Measurements from ENCODE around the gene INTS14. TPM values are rescaled to one million over a fixed set of nuclear protein-coding genes. Genes with fewer than 3 reads are reported as not detected.

INTS14 gene
- total RNA-seq, 1 experiment from 2014 or later = 41.2 TPM

GRCh38 chr15:65579762-65580161, 31.2 kb downstream of the INTS14 start:
- Histone ChIP-seq H3K9me3 (ENCODE audit: control insufficient read depth, insufficient read depth, low read depth, low read length) (no peaks in the 10 kb centered on the region), H3K4me1 (ENCODE audit: control insufficient read depth, insufficient read depth, low read length) (peaks cover 9% of the 10 kb centered on the region; the same call in 1 of the 2 replicates), H3K36me3 (ENCODE audit: control insufficient read depth, insufficient read depth, low read length) (peaks cover 10% of the 10 kb centered on the region), H3K27ac (ENCODE audit: low read length) (no peak overlapping the region), H3K4me3 (ENCODE audit: low read depth in 2 of 2, low read length in 2 of 2) (no peak overlapping the region), H3K27me3 (ENCODE audit: control insufficient read depth, insufficient read depth, low read length) (no peaks in the 10 kb centered on the region)
- no peak for DNase-seq (ENCODE audit: low read depth, low spot score)
- TF ChIP-seq POLR2AphosphoS5 (IDR thresholded peaks at IDR 0.05; ENCODE audit: low read depth, low read length) (no peak), CTCF (IDR thresholded peaks at IDR 0.05) (no peak), REST (IDR thresholded peaks at IDR 0.05; ENCODE audit: insufficient read depth in 1 of 2, low read depth in 2 of 2, low read length in 1 of 2) (no peak), SIN3A (IDR thresholded peaks at IDR 0.05; ENCODE audit: borderline replicate concordance, insufficient read depth, low read depth, low read length) (no peak), TCF7L2 (IDR thresholded peaks at IDR 0.05; ENCODE audit: low read depth, low read length) (no peak)
- POLR2A ChIA-PET = no interaction called here
- intact Hi-C loops (cut with micrococcal nuclease; ENCODE audit: unreplicated experiment) (no loop called here), in situ Hi-C loops (cut with HindIII; ENCODE audit: low pct_unique_long_range_greater_than_20kb, low sequenced_read_pairs) (no loop called here)
- 0 out of 2 replicates have a peak, but pooled peaks have one; percentile 36 for ATAC-seq
- CTCF ChIA-PET = no interaction called here
- BruUV-seq (replicated peaks) = no TSS peak

- ATAC-seq (peak; percentile 51; the same call in 1 of the 2 replicates), DNase-seq (ENCODE audit: low read depth, low spot score) (no peak)
- H3K27me3 ChIP-seq (ENCODE audit: control insufficient read depth, insufficient read depth, low read length) = no peaks in the 10 kb centered on the region
- TF ChIP-seq TCF7L2 (IDR thresholded peaks at IDR 0.05; ENCODE audit: low read depth, low read length) = no peak
- TF ChIP-seq SIN3A (IDR thresholded peaks at IDR 0.05; ENCODE audit: borderline replicate concordance, insufficient read depth, low read depth, low read length) = no peak
- TF ChIP-seq POLR2AphosphoS5 (IDR thresholded peaks at IDR 0.05; ENCODE audit: low read depth, low read length) = no peak
- TF ChIP-seq REST (IDR thresholded peaks at IDR 0.05; ENCODE audit: insufficient read depth in 1 of 2, low read depth in 2 of 2, low read length in 1 of 2) = no peak
- TF ChIP-seq CTCF (IDR thresholded peaks at IDR 0.05) = no peak
- peaks cover 9% of the 10 kb centered on the region; the same call in 1 of the 2 replicates for H3K4me1 ChIP-seq (ENCODE audit: control insufficient read depth, insufficient read depth, low read length)
- ChIA-PET CTCF (no interaction called here), POLR2A (no interaction called here)
- intact Hi-C loops (cut with micrococcal nuclease; ENCODE audit: unreplicated experiment) (no loop called here), in situ Hi-C loops (cut with HindIII; ENCODE audit: low pct_unique_long_range_greater_than_20kb, low sequenced_read_pairs) (no loop called here)
- no peaks in the 10 kb centered on the region for H3K9me3 ChIP-seq (ENCODE audit: control insufficient read depth, insufficient read depth, low read depth, low read length)
- H3K4me3 ChIP-seq (ENCODE audit: low read depth in 2 of 2, low read length in 2 of 2) = no peak overlapping the region
- H3K27ac ChIP-seq (ENCODE audit: low read length) = no peak overlapping the region
- peaks cover 7% of the 10 kb centered on the region; the same call in 1 of the 2 replicates for H3K36me3 ChIP-seq (ENCODE audit: control insufficient read depth, insufficient read depth, low read length)
- no TSS peak for BruUV-seq (replicated peaks)
Observed at GRCh38 chr15:65578904-65579728, 31.8 kb downstream of the INTS14 start.

Data from Panc1 (cell line).